GM12873 (cell line): Measurements from ENCODE around the gene FAM43A.

ENCODE experiments used
- TF ChIP-seq, protein P1 (sequence below): IDR thresholded peaks from 2 replicates; pipeline ENCODE4 v1.5.1; 2012; ENCODE audit warnings: low read depth, mild to moderate bottlenecking, moderate library complexity, low read length, control low read depth; ENCODE audit not compliant: insufficient read depth; ENCODE audit errors: missing control alignments

FAM43A gene

GRCh38 chr3:194654443-194654842 lies 31.2 kb upstream of the FAM43A start:
- TF ChIP-seq, protein P1, sequence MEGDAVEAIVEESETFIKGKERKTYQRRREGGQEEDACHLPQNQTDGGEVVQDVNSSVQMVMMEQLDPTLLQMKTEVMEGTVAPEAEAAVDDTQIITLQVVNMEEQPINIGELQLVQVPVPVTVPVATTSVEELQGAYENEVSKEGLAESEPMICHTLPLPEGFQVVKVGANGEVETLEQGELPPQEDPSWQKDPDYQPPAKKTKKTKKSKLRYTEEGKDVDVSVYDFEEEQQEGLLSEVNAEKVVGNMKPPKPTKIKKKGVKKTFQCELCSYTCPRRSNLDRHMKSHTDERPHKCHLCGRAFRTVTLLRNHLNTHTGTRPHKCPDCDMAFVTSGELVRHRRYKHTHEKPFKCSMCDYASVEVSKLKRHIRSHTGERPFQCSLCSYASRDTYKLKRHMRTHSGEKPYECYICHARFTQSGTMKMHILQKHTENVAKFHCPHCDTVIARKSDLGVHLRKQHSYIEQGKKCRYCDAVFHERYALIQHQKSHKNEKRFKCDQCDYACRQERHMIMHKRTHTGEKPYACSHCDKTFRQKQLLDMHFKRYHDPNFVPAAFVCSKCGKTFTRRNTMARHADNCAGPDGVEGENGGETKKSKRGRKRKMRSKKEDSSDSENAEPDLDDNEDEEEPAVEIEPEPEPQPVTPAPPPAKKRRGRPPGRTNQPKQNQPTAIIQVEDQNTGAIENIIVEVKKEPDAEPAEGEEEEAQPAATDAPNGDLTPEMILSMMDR, result no peak

- TF ChIP-seq, protein P1, result no peak
These were observed 28.2 kb upstream of the FAM43A start for GRCh38 chr3:194657439-194657838.

GRCh38 chr3:194658477-194659242 lies 27.0 kb upstream of the FAM43A start:
- TF ChIP-seq, protein P1, result no peak

DNA sequence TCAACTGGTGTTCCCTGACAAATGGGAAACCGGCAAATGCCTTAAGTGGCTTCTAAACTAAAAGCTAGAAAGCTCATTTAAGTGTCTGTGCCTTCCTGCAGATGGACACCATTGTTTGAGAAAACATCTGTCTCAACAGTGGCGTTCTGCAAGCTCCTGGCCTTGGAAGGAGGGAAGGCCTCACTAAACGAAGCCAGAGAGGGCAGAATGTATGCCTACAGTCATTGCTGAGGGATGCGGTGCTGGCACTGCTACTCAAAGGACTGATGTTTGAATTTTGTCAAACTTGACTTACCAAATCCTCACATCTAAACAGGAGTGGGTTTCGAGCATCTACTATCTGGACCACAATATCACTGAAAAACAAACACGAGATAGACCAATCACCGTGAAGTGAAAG lies 25.9 kb upstream of the FAM43A start:
- TF ChIP-seq, protein P1, result no peak

DNA sequence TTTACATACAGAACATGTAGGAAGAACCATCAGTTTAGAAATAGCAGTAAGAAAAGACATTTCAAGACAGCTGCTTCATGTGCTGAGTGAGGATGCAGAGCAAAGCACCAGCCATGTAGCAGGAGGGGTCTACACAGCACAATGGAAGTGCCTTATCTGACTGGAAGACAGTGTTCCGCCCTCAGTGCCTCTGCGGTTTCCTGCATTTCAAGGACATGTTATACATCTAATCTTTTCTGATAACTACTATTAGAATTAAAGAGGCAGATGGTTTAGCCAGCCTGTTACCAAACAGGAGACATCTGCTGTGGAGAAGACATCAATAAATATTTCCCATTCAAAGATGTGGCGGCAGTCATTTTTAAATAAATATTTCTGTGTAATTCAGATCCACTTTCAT lies 24.3 kb upstream of the FAM43A start:
- TF ChIP-seq, protein P1, result no peak

DNA sequence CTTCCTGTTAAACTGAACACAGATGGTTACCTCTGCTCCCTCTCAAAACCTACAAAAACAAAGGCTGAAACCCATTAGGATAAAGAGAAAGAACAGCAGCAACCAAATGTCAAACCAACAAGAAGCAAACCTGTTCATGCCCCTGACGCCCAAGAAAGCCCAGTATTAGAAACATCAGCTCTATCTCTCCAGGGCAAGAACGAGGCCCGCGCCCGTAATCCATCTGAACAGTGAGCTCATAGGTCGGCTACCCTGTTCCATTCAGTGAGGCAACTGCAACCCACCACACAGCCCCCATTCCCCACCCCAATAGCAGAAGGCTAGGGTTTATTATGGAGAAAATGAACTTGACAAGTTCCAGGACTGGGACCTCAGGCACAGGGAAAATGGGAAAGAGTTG lies 23.7 kb upstream of the FAM43A start:
- TF ChIP-seq, protein P1, result no peak

GRCh38 chr3:194664857-194665256 lies 20.8 kb upstream of the FAM43A start:
- TF ChIP-seq, protein P1, result no peak

- TF ChIP-seq, protein P1, result no peak
These were observed 18.3 kb upstream of the FAM43A start for GRCh38 chr3:194667363-194667762.
